TTC549 (cell line): ENCODE data around the gene ZNF444.
"Not testable (repeated sequence)": the region's sequence is repeated elsewhere in the genome, so short reads cannot be mapped to it uniquely, and the experiment has no call there.

Experiments used
- FAIRE-seq: peaks from 2 replicates; lab custom pipeline; 2012; peaks lifted over from hg19 to GRCh38; lab: Jason Lieb, UNC

ZNF444 gene

DNA sequence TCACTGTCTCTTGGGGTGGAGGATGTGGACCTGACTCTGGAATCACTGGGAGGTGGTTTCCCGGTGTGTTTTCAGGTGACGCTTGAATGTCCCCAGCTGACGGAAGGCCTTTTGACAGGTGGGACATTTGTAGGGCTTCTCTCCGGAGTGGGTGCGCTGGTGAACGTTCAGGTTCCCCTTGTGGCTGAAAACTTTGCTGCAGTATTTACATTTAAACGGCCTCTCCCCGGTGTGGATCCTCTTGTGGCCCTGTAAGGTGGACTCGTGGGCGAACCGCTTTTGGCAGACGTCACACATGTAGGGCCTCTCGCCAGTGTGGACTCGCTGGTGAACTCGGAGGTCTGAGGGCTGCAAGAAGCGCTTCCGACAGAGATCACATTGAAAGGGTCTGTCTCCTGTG lies 48.7 kb downstream of the ZNF444 start:
- FAIRE-seq = no peak

DNA sequence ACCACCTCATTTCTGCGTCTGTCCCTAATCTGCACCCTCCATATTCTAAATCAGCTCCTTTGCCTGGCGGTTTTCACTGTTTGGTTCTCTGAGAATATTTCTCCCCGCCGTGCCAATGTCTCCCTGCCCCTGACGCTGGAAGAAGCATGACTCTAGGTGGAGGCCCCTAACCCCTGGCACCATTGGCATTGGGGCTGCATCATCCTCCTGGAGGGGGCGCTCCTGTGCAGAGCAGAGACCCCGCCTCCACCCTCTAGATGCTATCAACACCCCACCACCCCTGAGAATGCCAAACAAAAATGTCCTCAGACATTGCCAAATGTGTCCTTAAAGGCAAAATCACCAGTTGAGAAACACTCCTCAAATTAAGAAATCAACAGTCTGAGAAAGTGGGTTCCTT lies 50.0 kb downstream of the ZNF444 start:
- FAIRE-seq = no peak

DNA sequence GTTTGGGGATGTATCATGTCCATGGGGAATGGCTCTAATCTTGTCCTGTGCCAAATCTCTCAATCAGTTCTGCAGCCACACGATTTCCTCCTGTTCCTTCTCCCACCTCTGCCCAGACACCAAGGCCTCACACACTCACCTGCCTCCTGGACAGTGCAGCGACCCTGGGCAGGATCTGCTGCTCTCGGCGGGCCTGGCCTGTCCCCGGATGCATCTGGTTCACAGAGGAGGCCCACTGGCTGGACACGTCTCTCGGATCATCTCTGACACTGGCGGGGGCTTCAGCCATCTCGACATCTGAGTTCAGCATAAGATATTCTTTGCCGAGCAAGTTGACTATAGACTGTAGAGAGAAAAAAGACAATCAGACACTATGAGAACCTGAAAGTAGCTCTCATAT lies 50.6 kb downstream of the ZNF444 start:
- no peak for FAIRE-seq

DNA sequence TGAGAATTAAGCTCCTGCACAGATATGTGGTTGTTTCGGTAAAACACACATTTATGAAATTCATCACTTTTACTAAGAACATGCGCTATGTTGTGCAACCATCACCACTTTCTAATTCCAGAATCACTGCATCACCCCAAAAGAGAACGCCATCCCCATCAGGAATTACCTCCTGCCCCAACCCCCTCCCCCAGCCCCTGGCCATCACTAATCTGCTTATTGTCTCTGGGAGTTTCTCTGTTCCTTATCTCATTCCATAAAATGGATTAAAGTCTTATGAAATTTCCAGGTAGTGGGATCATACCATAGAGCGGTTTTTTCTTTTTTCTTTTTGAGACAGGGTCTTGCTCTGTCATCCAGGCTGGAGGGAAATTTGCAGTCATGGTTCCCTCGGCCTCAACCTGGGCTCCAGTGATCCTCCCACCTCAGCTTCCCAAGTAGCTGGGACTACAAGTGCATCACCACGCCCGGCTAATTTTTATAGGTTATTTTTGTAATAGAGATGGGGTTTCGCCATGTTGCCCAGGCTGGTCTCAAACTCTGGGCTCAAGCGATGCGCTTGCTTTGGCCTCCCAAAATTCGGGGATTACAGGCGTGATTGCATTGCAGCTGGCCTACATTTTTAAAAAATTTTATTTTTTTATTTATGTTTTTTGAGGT lies 53.0 kb downstream of the ZNF444 start:
- no peak for FAIRE-seq

DNA sequence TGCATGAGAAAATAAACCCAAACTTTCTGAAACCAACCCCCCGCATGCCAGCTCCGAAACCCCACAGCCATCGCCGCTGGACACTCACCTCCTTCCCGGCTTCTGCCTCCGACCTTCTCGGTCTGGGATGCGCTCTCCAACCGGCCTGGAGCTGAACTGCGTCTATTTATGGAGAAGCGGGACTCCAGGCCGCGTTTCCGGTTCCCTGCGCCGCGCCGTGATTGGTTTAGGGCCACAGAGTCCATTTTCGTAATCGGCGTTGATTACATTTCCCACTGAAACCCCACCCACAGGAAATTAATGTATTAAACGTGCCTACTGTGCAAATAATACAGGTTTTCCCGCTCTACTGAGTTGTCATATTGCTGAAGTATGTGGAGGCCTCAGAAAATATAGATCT lies 56.6 kb downstream of the ZNF444 start, which contains the start of gene ZSCAN5B:
Gene ZSCAN5B, minus strand, starts transcription at position 138 of the 400 bp plus-strand sequence. CDS start 4,731 bp downstream, outside the sequence.
- not testable (repeated sequence) for FAIRE-seq

DNA sequence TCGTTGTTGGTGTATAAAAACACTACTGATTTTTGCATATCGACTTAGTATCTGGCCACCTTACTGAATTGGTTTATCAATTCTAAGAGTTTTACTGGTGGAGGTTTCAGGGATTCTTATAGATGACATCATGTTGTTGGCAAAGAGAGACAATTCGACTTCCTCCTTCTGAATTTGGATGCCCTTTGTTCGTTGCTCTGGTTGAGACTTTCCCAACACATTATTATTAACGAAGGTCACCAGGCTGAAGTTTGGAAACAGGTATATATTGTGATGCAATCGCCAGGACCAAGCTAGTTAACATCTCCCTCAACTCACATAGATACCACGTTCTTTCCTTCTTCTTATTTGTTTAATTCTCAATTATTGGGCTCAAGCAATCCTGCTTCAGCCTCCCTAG lies 58.6 kb downstream of the ZNF444 start:
- no peak for FAIRE-seq

DNA sequence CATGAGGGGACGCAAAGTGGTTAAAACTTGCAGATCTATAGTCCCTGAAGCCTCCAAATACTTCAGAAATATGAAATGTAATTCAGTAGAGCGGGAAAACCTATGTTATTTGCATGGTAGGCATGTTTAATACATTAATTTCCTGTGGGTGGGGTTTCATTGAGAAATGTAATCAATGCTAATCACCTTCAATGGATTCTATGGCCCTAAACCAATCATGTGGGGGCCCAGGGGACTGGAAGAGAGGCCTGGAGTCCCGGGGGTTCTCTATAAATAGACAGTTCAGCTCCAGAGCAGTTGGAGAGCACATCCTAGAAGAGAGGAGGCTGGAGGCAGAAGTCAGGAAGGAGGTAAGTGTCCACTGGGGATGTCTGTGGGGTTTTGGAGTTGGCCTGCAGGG lies 60.9 kb downstream of the ZNF444 start, which contains the start of gene ZSCAN5C:
Gene ZSCAN5C, plus strand, starts transcription at position 301 of the 400 bp plus-strand sequence. CDS start 3,641 bp downstream, outside the sequence.
- FAIRE-seq = no peak

DNA sequence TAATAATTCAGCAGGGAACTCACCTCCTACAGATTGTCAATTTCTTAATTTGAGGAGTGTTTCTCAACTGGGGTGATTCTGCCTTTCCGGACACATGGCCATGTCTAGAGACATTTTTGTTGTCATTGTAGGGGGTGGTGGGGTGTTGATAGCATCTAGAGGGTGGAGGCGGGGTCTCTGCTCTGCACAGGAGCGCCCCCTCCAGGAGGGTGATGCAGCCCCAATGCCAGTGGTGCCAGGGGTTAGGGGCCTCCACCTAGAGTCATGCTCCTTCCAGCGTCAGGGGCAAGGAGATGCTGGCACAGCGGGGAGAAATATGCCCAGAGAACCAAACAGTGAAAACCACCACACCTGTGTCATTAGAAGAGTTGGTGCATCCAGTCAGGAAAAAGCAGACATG lies 66.5 kb downstream of the ZNF444 start:
- not testable (repeated sequence) for FAIRE-seq

DNA sequence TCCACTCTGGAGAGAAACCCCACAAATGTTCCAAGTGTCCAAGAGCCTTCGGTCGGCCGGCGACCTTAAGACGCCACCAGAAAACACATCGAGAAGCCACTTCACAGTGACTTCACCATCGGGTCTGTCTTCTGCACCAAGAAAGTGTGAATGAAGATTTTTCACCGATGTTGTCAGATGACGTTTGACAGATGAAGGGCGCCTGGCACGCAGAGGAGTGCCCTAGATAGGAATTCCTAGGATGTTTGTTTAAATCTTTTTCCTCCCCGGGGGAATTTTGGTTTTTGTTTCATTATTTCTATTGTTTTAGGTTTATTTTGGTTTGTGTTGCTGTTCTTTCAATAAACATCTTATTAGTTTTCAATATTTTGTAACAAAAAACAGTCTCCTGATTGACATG lies 68.0 kb downstream of the ZNF444 start:
- FAIRE-seq = no peak

DNA sequence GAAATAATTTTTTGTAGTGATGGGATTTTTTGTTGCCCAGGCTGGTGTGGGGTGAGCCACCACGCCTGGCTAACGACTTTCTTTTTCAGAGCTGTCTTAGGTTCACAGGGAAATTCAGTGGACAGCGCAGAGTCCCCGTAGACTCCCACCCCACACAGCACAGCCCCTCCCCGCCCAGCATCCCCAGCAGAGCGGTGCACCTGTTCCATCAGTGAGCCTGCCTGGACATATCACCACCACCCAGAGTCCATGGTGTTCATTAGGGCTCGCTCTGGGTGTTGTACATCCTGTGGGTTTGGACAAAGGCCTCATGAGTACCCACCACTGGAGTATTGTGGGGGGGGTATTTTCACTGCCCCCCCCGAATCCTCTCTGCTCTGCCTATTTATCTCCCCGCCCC lies 68.9 kb downstream of the ZNF444 start:
- FAIRE-seq = not testable (repeated sequence)
